K562 (cell line): ENCODE results near the gene DDIT3.

Experiments used
- CCNT2 ChIP-seq: IDR thresholded peaks from 2 replicates; pipeline ENCODE4 v1.6.1; 2011; ENCODE audit warnings: borderline replicate concordance, low read depth, mild to moderate bottlenecking, moderate library complexity, mixed read lengths, low read length; ENCODE audit not compliant: insufficient read length; ENCODE audit errors: extremely low read depth
- ESRRA ChIP-seq: fragments of 450-650 bp; IDR thresholded peaks from 2 replicates; pipeline ENCODE4 v1.6.1; 2014; ENCODE audit warnings: low read depth, mild to moderate bottlenecking, moderate library complexity, borderline replicate concordance
- POLR2A ChIP-seq: fragments of 450-650 bp; conservative IDR thresholded peaks from 2 replicates; pipeline ENCODE4 v1.6.1; 2016
- ZNF24 ChIP-seq: fragments of 450-650 bp; IDR thresholded peaks from 2 replicates; pipeline ENCODE4 v1.6.1; 2016
- TF ChIP-seq, protein P1 (sequence below), 3 experiments: IDR thresholded peaks in 2 of 3; conservative IDR thresholded peaks in 1 of 3; 2 replicates each; pipeline ENCODE4 v1.5.1; 2011 to 2012; ENCODE audit warnings: low read length in 3 of 3, mild to moderate bottlenecking in 3 of 3, control low read depth in 2 of 3, improper control_type of control experiment in 1 of 3, inconsistent platforms in 1 of 3, low read depth in 1 of 3, mixed read lengths in 1 of 3, moderate library complexity in 1 of 3; ENCODE audit not compliant: insufficient read depth in 2 of 3
- TF ChIP-seq, protein P2 (sequence below): sonication (generic); formaldehyde crosslinking; IDR thresholded peaks from 2 replicates; pipeline ENCODE4 v1.8.0; 2022; ENCODE audit warnings: missing genetic modification reagents, mild to moderate bottlenecking, borderline replicate concordance

DNA sequence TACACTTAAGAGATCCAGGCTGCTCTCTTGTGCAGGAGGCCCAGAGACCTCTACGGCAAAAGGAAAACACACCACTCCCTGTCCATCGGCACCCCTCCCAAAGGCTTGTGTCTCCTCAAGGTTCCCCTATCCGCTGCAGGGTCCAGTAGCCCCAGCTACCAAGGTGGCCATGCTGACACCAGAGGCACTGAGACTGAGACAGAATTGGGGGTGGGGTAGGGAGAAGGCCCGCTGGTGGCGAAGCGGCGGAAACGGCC is 590 bp downstream of the DDIT3 start:
- no peak for TF ChIP-seq CCNT2
- no peak for TF ChIP-seq ESRRA
- TF ChIP-seq POLR2A, result no peak
- TF ChIP-seq, protein P1, sequence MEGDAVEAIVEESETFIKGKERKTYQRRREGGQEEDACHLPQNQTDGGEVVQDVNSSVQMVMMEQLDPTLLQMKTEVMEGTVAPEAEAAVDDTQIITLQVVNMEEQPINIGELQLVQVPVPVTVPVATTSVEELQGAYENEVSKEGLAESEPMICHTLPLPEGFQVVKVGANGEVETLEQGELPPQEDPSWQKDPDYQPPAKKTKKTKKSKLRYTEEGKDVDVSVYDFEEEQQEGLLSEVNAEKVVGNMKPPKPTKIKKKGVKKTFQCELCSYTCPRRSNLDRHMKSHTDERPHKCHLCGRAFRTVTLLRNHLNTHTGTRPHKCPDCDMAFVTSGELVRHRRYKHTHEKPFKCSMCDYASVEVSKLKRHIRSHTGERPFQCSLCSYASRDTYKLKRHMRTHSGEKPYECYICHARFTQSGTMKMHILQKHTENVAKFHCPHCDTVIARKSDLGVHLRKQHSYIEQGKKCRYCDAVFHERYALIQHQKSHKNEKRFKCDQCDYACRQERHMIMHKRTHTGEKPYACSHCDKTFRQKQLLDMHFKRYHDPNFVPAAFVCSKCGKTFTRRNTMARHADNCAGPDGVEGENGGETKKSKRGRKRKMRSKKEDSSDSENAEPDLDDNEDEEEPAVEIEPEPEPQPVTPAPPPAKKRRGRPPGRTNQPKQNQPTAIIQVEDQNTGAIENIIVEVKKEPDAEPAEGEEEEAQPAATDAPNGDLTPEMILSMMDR (IDR thresholded peaks at IDR 0.05 in 2 of 3, conservative IDR thresholded peaks at IDR 0.05 in 1 of 3; ENCODE audit: insufficient read depth in 2 of 3, low read depth in 1 of 3, low read length in 3 of 3), result no peak
- TF ChIP-seq ZNF24, result no peak
- TF ChIP-seq, protein P2, sequence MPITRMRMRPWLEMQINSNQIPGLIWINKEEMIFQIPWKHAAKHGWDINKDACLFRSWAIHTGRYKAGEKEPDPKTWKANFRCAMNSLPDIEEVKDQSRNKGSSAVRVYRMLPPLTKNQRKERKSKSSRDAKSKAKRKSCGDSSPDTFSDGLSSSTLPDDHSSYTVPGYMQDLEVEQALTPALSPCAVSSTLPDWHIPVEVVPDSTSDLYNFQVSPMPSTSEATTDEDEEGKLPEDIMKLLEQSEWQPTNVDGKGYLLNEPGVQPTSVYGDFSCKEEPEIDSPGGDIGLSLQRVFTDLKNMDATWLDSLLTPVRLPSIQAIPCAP (CRISPR knock-in tag), result no peak
